OCI-LY3 (cell line): Measurements from ENCODE around the gene MAZ.

Experiments used
- EZH2phosphoT487 ChIP-seq: fragments of 200-600 bp; shearing (Covaris generic); IDR thresholded peaks from 2 replicates; pipeline ENCODE4 v1.6.1; 2018; ENCODE audit warnings: antibody characterized with exemption, mixed run types, low read depth
- TF ChIP-seq, protein P1 (sequence below): fragments of 200-600, 300-600 bp; sonication (generic); IDR thresholded peaks from 2 replicates; pipeline ENCODE4 v1.5.1; 2014; ENCODE audit warnings: antibody characterized with exemption, low read length, low read depth

GRCh38 chr16:29831490-29831889 is 25.2 kb downstream of the MAZ start:
- TF ChIP-seq, protein P1, sequence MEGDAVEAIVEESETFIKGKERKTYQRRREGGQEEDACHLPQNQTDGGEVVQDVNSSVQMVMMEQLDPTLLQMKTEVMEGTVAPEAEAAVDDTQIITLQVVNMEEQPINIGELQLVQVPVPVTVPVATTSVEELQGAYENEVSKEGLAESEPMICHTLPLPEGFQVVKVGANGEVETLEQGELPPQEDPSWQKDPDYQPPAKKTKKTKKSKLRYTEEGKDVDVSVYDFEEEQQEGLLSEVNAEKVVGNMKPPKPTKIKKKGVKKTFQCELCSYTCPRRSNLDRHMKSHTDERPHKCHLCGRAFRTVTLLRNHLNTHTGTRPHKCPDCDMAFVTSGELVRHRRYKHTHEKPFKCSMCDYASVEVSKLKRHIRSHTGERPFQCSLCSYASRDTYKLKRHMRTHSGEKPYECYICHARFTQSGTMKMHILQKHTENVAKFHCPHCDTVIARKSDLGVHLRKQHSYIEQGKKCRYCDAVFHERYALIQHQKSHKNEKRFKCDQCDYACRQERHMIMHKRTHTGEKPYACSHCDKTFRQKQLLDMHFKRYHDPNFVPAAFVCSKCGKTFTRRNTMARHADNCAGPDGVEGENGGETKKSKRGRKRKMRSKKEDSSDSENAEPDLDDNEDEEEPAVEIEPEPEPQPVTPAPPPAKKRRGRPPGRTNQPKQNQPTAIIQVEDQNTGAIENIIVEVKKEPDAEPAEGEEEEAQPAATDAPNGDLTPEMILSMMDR = no peak
- TF ChIP-seq EZH2phosphoT487 = no peak
